Nephron progenitor cell (in vitro differentiated cells): ENCODE data around the gene PIH1D2.

Source experiments
- DNase-seq: peaks from one replicate; pipeline ENCODE4 v3.0.0; 2021
- H3K27ac Mint-ChIP-seq: 2 replicates; pipeline ENCODE4 v1.8.0; 2021; ENCODE audit warnings: mild to moderate bottlenecking, moderate library complexity, mixed read lengths
- H3K27me3 Mint-ChIP-seq: 2 replicates; pipeline ENCODE4 v1.8.0; 2021; ENCODE audit warnings: mild to moderate bottlenecking, low read depth, mixed read lengths; ENCODE audit not compliant: poor library complexity
- H3K36me3 Mint-ChIP-seq: 2 replicates; pipeline ENCODE4 v1.8.0; 2021; ENCODE audit warnings: low read depth, mixed read lengths
- H3K4me1 Mint-ChIP-seq: 2 replicates; pipeline ENCODE4 v1.8.0; 2021; ENCODE audit warnings: mixed read lengths
- H3K4me3 Mint-ChIP-seq: 2 replicates; pipeline ENCODE4 v1.8.0; 2021; ENCODE audit warnings: mild to moderate bottlenecking, moderate library complexity, mixed read lengths
- H3K9me3 Mint-ChIP-seq: 2 replicates; pipeline ENCODE4 v1.8.0; 2021; ENCODE audit warnings: mild to moderate bottlenecking, moderate library complexity, mixed read lengths
- TF ChIP-seq, protein P1 (sequence below): fragments of 200-600 bp; sonication (generic); IDR thresholded peaks from 2 replicates; pipeline ENCODE4 v1.5.0; 2021; ENCODE audit warnings: antibody characterized with exemption

PIH1D2 gene

DNA sequence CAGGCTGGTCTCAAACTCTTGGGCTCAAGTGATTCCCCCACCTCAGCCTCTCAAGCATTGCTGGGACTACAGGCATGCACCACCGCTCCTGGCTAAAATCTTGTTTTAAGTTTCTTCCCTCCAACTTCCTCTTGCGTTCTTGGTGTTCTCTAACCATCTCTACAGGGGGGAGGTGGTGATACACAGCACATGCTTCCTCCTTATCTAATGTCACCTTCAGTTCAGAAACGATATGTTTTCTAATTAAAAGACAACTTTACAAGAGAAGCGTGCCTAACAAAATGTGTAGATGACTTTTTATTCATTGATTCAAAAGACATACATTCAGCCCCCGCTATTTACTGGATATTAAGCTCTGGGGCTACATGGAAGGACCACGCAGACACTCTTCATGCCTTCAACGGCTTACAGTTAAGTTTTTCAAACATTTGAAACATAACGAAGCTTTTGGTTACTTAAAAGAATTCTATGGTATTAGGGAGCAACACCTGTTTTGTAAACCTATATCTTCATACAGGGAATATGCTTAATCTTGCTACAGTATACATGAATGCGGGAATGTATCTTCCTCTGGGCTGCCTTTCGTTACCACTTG, 49.5 kb downstream of the PIH1D2 start:
- peaks cover 29% of the 10 kb centered on the region for H3K4me1 Mint-ChIP-seq
- no peak for DNase-seq
- H3K4me3 Mint-ChIP-seq, result peak overlapping the region; percentile 99
- peaks cover 3% of the 10 kb centered on the region for H3K27me3 Mint-ChIP-seq
- peaks cover 43% of the 10 kb centered on the region for H3K36me3 Mint-ChIP-seq
- peak overlapping the region; percentile 99 for H3K27ac Mint-ChIP-seq
- TF ChIP-seq, protein P1, sequence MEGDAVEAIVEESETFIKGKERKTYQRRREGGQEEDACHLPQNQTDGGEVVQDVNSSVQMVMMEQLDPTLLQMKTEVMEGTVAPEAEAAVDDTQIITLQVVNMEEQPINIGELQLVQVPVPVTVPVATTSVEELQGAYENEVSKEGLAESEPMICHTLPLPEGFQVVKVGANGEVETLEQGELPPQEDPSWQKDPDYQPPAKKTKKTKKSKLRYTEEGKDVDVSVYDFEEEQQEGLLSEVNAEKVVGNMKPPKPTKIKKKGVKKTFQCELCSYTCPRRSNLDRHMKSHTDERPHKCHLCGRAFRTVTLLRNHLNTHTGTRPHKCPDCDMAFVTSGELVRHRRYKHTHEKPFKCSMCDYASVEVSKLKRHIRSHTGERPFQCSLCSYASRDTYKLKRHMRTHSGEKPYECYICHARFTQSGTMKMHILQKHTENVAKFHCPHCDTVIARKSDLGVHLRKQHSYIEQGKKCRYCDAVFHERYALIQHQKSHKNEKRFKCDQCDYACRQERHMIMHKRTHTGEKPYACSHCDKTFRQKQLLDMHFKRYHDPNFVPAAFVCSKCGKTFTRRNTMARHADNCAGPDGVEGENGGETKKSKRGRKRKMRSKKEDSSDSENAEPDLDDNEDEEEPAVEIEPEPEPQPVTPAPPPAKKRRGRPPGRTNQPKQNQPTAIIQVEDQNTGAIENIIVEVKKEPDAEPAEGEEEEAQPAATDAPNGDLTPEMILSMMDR, result no peak
- peaks cover 3% of the 10 kb centered on the region for H3K9me3 Mint-ChIP-seq

DNA sequence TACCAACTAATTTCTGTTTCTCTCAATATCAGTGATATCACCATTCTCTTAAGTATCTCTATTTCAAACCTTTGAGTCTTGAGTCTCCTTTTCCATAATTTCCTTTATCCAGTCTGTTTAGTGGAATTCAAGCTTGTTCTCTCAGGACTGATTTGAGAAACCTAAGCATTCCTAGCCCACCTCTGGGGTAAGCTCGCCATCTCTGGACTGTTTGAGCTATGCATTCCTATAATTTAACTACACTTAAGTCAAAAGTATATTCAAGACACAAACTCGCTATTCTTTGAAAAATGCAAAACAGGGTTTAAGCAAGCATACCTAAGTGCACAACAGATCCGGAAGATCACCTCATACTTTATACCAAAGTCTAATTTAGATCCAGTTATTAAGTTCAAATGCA, 50.7 kb downstream of the PIH1D2 start:
- H3K4me1 Mint-ChIP-seq, result peaks cover 22% of the 10 kb centered on the region
- H3K4me3 Mint-ChIP-seq, result peak overlapping the region; percentile 58
- H3K27ac Mint-ChIP-seq, result peak overlapping the region; percentile 57
- TF ChIP-seq, protein P1, result no peak
- DNase-seq, result no peak
- H3K27me3 Mint-ChIP-seq, result peaks cover 3% of the 10 kb centered on the region
- H3K36me3 Mint-ChIP-seq, result peaks cover 41% of the 10 kb centered on the region
- peaks cover 3% of the 10 kb centered on the region for H3K9me3 Mint-ChIP-seq

DNA sequence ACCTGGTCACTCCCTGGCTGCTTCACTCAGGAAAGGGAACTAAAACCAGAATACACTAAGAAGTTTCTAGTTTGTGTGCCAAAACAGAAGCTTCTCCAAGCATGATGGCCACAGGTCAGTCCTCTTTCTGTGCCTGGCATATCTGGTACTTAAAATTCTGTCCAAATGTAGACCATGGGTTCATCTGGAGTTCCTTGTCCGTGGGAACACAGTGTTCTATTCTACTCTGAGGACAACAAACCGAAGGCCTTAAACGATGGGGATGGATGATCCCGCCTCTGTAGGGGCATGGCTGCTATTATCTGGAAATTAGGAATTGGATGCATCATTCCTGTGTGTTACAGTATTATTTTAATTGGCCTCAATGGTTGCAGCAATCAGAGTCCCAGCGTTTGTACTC, 54.8 kb downstream of the PIH1D2 start:
- H3K4me1 Mint-ChIP-seq, result peaks cover 12% of the 10 kb centered on the region
- no peak for DNase-seq
- H3K27me3 Mint-ChIP-seq, result no peaks in the 10 kb centered on the region
- no peak overlapping the region for H3K27ac Mint-ChIP-seq
- peaks cover 51% of the 10 kb centered on the region for H3K36me3 Mint-ChIP-seq
- no peak overlapping the region for H3K4me3 Mint-ChIP-seq
- TF ChIP-seq, protein P1, result no peak
- H3K9me3 Mint-ChIP-seq, result no peaks in the 10 kb centered on the region
